Thoracic aorta (tissue), 2 donors: ENCODE measurements around the gene ACBD7. TPM values are rescaled to one million over a fixed set of nuclear protein-coding genes. Genes with fewer than 3 reads are reported as not detected.

Source experiments
- ATAC-seq: fragments of 150-250 bp; one replicate; pipeline ENCODE4 v1.8.0; 2017; ENCODE audit warnings: low read depth; ENCODE audit not compliant: insufficient number of reproducible peaks, low FRiP score
- DNase-seq: peaks from one replicate; pipeline ENCODE4 v3.0.0-alpha.2; 2020; ENCODE audit warnings: low spot score
- H3K27ac ChIP-seq, 2 donors: fragments of 200-600 bp; sonication (generic); 1 replicate in 1 of 2; 2 replicates in 1 of 2; pipeline ENCODE4 v1.5.1; 2016; ENCODE audit warnings: mild to moderate bottlenecking in 2 of 2, moderate library complexity in 2 of 2
- H3K27me3 ChIP-seq: fragments of 200-600 bp; sonication (generic); replicated peaks from 2 replicates; pipeline ENCODE4 v1.6.0; 2016; ENCODE audit warnings: mild to moderate bottlenecking; ENCODE audit not compliant: insufficient read depth
- H3K36me3 ChIP-seq: fragments of 200-600 bp; sonication (generic); one replicate; pipeline ENCODE4 v1.5.1; 2016
- H3K4me1 ChIP-seq, 2 donors: fragments of 200-600 bp; sonication (generic); 1 replicate in 1 of 2; 2 replicates in 1 of 2; pipeline versions ENCODE4 v1.5.1 to v1.6.0; 2016; ENCODE audit warnings: low read depth in 2 of 2, mild to moderate bottlenecking in 1 of 2; ENCODE audit not compliant: control insufficient read depth in 1 of 2
- H3K4me3 ChIP-seq: fragments of 200-600 bp; sonication (generic); 2 replicates; pipeline ENCODE4 v1.5.1; 2016; ENCODE audit warnings: mild to moderate bottlenecking
- H3K9me3 ChIP-seq: fragments of 200-600 bp; sonication (generic); 2 replicates; pipeline ENCODE4 v1.5.1; 2016
- CTCF ChIP-seq: fragments of 200-600 bp; sonication (generic); IDR thresholded peaks from one replicate; pipeline ENCODE4 v1.5.1; 2019; ENCODE audit warnings: antibody characterized with exemption
- total RNA-seq, 2 donors: library from RNA; depleted of rRNA; stranded (reverse); fragments of >200 nt; gene quantifications; one replicate each; pipeline versions ENCODE4 v1.1.0 to v1.2.3, GENCODE V29; 2016

Gene ACBD7
- total RNA-seq, 2 donors from 2014 or later: 0.41 to 0.63 TPM

DNA sequence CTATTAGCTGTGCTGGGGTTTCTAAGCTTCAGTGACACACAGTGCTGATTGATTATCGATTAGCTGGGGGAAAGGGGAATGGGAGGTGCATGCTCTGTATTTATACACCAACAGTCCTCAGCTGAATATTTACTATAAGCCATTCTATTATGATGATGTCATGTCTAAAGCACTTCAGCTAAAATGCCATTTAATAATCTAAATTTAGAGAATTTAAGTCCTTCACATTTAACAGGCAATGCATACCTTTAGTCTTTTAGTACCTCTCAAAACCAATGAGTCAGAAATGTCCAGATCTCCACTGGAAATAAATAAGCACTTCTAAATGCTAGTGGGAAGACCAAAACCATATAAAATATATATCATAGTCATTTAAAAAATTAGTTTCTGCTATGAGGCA, 33.1 kb upstream of the ACBD7 start:
- no peak for DNase-seq
- no peaks in the 10 kb centered on the region for H3K4me1 ChIP-seq
- ATAC-seq: no peak
- no peak overlapping the region for H3K27ac ChIP-seq
- no peaks in the 10 kb centered on the region for H3K9me3 ChIP-seq
- H3K4me3 ChIP-seq: no peak overlapping the region
- TF ChIP-seq CTCF: no peak
- H3K36me3 ChIP-seq: peaks cover 17% of the 10 kb centered on the region
- H3K27me3 ChIP-seq: no peaks in the 10 kb centered on the region

DNA sequence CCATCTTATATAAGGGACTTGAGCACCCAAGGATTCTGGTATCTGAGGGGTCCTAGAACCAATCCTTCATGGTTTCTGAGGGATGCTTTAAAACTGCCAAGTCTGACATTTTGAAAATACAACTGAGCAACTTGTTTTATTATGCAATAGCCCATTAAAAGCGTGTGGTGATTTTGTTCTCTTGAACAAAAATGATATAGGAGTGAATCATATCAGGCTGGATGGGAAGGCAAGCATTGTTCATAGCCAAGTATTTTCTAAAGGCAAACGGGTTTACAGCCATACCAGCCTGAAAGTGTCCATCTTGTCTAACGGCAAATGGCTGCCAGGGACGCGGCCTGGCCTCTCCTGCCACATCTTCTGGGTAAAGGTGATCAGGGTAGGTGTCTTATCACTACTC, 31.9 kb upstream of the ACBD7 start:
- peaks cover 17% of the 10 kb centered on the region for H3K36me3 ChIP-seq
- DNase-seq: no peak
- no peaks in the 10 kb centered on the region for H3K4me1 ChIP-seq
- H3K27me3 ChIP-seq: no peaks in the 10 kb centered on the region
- H3K9me3 ChIP-seq: no peaks in the 10 kb centered on the region
- no peak overlapping the region for H3K4me3 ChIP-seq
- ATAC-seq: no peak
- TF ChIP-seq CTCF: no peak
- H3K27ac ChIP-seq: no peak overlapping the region

GRCh38 chr10:15118615-15119014, 30.0 kb upstream of the ACBD7 start:
- Histone ChIP-seq H3K9me3 (no peaks in the 10 kb centered on the region), H3K4me3 (no peak overlapping the region), H3K36me3 (peaks cover 14% of the 10 kb centered on the region), H3K4me1 (no peaks in the 10 kb centered on the region), H3K27ac (no peak overlapping the region), H3K27me3 (no peaks in the 10 kb centered on the region)
- no peak for TF ChIP-seq CTCF
- no peak for ATAC-seq
- DNase-seq: no peak

DNA sequence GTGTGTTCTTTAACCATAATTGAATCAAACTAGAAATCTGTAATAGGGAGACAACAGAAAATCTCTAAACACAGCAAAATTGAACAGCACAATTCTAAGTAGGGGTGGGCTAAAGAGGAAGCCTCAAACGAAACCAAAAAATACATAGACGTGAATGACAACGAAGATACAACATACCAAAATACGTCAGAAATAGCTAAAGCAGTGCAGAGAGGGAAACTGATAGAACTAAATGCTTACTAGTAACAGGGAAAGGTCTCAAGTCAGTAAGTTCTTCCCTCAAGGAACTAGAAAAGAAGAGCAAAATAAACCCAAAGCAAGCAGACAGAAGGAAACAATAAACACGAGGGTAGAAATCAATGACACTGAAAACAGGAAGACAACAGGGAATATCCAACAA, 27.6 kb upstream of the ACBD7 start:
- no peak overlapping the region for H3K4me3 ChIP-seq
- no peak for DNase-seq
- no peaks in the 10 kb centered on the region for H3K4me1 ChIP-seq
- TF ChIP-seq CTCF: no peak
- H3K36me3 ChIP-seq: peaks cover 14% of the 10 kb centered on the region
- H3K27me3 ChIP-seq: no peaks in the 10 kb centered on the region
- no peak overlapping the region for H3K27ac ChIP-seq
- no peak for ATAC-seq
- H3K9me3 ChIP-seq: no peaks in the 10 kb centered on the region

- DNase-seq (no peak), ATAC-seq (no peak)
- peaks cover 10% of the 10 kb centered on the region for H3K36me3 ChIP-seq
- no peak for TF ChIP-seq CTCF
- H3K4me3 ChIP-seq: no peak overlapping the region
- H3K27me3 ChIP-seq: no peaks in the 10 kb centered on the region
- H3K27ac ChIP-seq: no peak overlapping the region
- H3K4me1 ChIP-seq: no peaks in the 10 kb centered on the region
- H3K9me3 ChIP-seq: no peaks in the 10 kb centered on the region
These were observed 25.2 kb upstream of the ACBD7 start for GRCh38 chr10:15113766-15114165.
